ENCODE measurements around the gene RAP2A. TPM values are rescaled to one million over a fixed set of nuclear protein-coding genes. Genes with fewer than 3 reads are reported as not detected.

Gene RAP2A
- total RNA-seq, 1 experiment from 2014 or later, result 48.0 TPM

- DNase-seq, result no peak
- Histone ChIP-seq H3K27me3 (ENCODE audit: control insufficient read depth, insufficient read depth, low read length) (no peaks in the 10 kb centered on the region), H3K4me3 (ENCODE audit: insufficient read depth, low read depth, low read length) (no peak overlapping the region), H3K36me3 (replicated peaks; ENCODE audit: control insufficient read depth, insufficient read depth, low read length) (no peaks in the 10 kb centered on the region)
These were observed 20.7 kb downstream of the RAP2A start for GRCh38 chr13:97454699-97455098.

- Histone ChIP-seq H3K36me3 (replicated peaks; ENCODE audit: control insufficient read depth, insufficient read depth, low read length) (no peaks in the 10 kb centered on the region), H3K4me3 (ENCODE audit: insufficient read depth, low read depth, low read length) (no peak overlapping the region), H3K27me3 (ENCODE audit: control insufficient read depth, insufficient read depth, low read length) (no peaks in the 10 kb centered on the region)
- DNase-seq, result no peak
These were observed 22.1 kb downstream of the RAP2A start for GRCh38 chr13:97456047-97456446.

GRCh38 chr13:97459215-97459777, 25.3 kb downstream of the RAP2A start:
- H3K27me3 ChIP-seq (ENCODE audit: control insufficient read depth, insufficient read depth, low read length), result no peaks in the 10 kb centered on the region
- no peaks in the 10 kb centered on the region for H3K36me3 ChIP-seq (replicated peaks; ENCODE audit: control insufficient read depth, insufficient read depth, low read length)
- no peak overlapping the region for H3K4me3 ChIP-seq (ENCODE audit: insufficient read depth, low read depth, low read length)
- no peak for DNase-seq

- Histone ChIP-seq H3K4me3 (ENCODE audit: insufficient read depth, low read depth, low read length) (no peak overlapping the region), H3K36me3 (replicated peaks; ENCODE audit: control insufficient read depth, insufficient read depth, low read length) (no peaks in the 10 kb centered on the region; the same call in 1 of the 2 replicates), H3K27me3 (ENCODE audit: control insufficient read depth, insufficient read depth, low read length) (no peaks in the 10 kb centered on the region)
- DNase-seq, result no peak
These were observed 26.2 kb downstream of the RAP2A start for GRCh38 chr13:97460004-97460775.

GRCh38 chr13:97460853-97461252, 26.9 kb downstream of the RAP2A start:
- no peak for DNase-seq
- H3K27me3 ChIP-seq (ENCODE audit: control insufficient read depth, insufficient read depth, low read length), result no peaks in the 10 kb centered on the region
- no peak overlapping the region for H3K4me3 ChIP-seq (ENCODE audit: insufficient read depth, low read depth, low read length)
- H3K36me3 ChIP-seq (replicated peaks; ENCODE audit: control insufficient read depth, insufficient read depth, low read length), result no peaks in the 10 kb centered on the region; the same call in 1 of the 2 replicates

GRCh38 chr13:97464561-97464960, 30.6 kb downstream of the RAP2A start:
- Histone ChIP-seq H3K4me3 (ENCODE audit: insufficient read depth, low read depth, low read length) (no peak overlapping the region), H3K27me3 (ENCODE audit: control insufficient read depth, insufficient read depth, low read length) (no peaks in the 10 kb centered on the region), H3K36me3 (replicated peaks; ENCODE audit: control insufficient read depth, insufficient read depth, low read length) (no peaks in the 10 kb centered on the region; the same call in 1 of the 2 replicates)
- no peak for DNase-seq

- Histone ChIP-seq H3K36me3 (replicated peaks; ENCODE audit: control insufficient read depth, insufficient read depth, low read length) (no peaks in the 10 kb centered on the region; the same call in 1 of the 2 replicates), H3K27me3 (ENCODE audit: control insufficient read depth, insufficient read depth, low read length) (no peaks in the 10 kb centered on the region), H3K4me3 (ENCODE audit: insufficient read depth, low read depth, low read length) (no peak overlapping the region)
- no peak for DNase-seq
These were observed 32.8 kb downstream of the RAP2A start for GRCh38 chr13:97466722-97467121.

GRCh38 chr13:97468331-97468730, 34.4 kb downstream of the RAP2A start:
- H3K4me3 ChIP-seq (ENCODE audit: insufficient read depth, low read depth, low read length), result no peak overlapping the region
- no peaks in the 10 kb centered on the region for H3K27me3 ChIP-seq (ENCODE audit: control insufficient read depth, insufficient read depth, low read length)
- H3K36me3 ChIP-seq (replicated peaks; ENCODE audit: control insufficient read depth, insufficient read depth, low read length), result no peaks in the 10 kb centered on the region; the same call in 1 of the 2 replicates
- DNase-seq, result no peak

GRCh38 chr13:97471711-97472110, 37.7 kb downstream of the RAP2A start:
- no peak overlapping the region for H3K4me3 ChIP-seq (ENCODE audit: insufficient read depth, low read depth, low read length)
- H3K36me3 ChIP-seq (replicated peaks; ENCODE audit: control insufficient read depth, insufficient read depth, low read length), result no peaks in the 10 kb centered on the region
- no peaks in the 10 kb centered on the region for H3K27me3 ChIP-seq (ENCODE audit: control insufficient read depth, insufficient read depth, low read length)
- DNase-seq, result no peak

GRCh38 chr13:97474349-97474980, 40.5 kb downstream of the RAP2A start:
- Histone ChIP-seq H3K36me3 (replicated peaks; ENCODE audit: control insufficient read depth, insufficient read depth, low read length) (no peaks in the 10 kb centered on the region), H3K27me3 (ENCODE audit: control insufficient read depth, insufficient read depth, low read length) (no peaks in the 10 kb centered on the region), H3K4me3 (ENCODE audit: insufficient read depth, low read depth, low read length) (no peak overlapping the region)
- no peak for DNase-seq

GRCh38 chr13:97475011-97475410, 41.0 kb downstream of the RAP2A start:
- Histone ChIP-seq H3K4me3 (ENCODE audit: insufficient read depth, low read depth, low read length) (no peak overlapping the region), H3K36me3 (replicated peaks; ENCODE audit: control insufficient read depth, insufficient read depth, low read length) (no peaks in the 10 kb centered on the region), H3K27me3 (ENCODE audit: control insufficient read depth, insufficient read depth, low read length) (no peaks in the 10 kb centered on the region)
- no peak for DNase-seq

- H3K27me3 ChIP-seq (ENCODE audit: control insufficient read depth, insufficient read depth, low read length), result no peaks in the 10 kb centered on the region
- no peaks in the 10 kb centered on the region for H3K36me3 ChIP-seq (replicated peaks; ENCODE audit: control insufficient read depth, insufficient read depth, low read length)
- no peak for DNase-seq
- H3K4me3 ChIP-seq (ENCODE audit: insufficient read depth, low read depth, low read length), result no peak overlapping the region
These were observed 43.9 kb downstream of the RAP2A start for GRCh38 chr13:97477844-97478243.

- DNase-seq, result no peak
- no peak overlapping the region for H3K4me3 ChIP-seq (ENCODE audit: insufficient read depth, low read depth, low read length)
- no peaks in the 10 kb centered on the region for H3K36me3 ChIP-seq (replicated peaks; ENCODE audit: control insufficient read depth, insufficient read depth, low read length)
- no peaks in the 10 kb centered on the region for H3K27me3 ChIP-seq (ENCODE audit: control insufficient read depth, insufficient read depth, low read length)
These were observed 44.3 kb downstream of the RAP2A start for GRCh38 chr13:97478247-97478646.

- Histone ChIP-seq H3K27me3 (ENCODE audit: control insufficient read depth, insufficient read depth, low read length) (no peaks in the 10 kb centered on the region), H3K4me3 (ENCODE audit: insufficient read depth, low read depth, low read length) (no peak overlapping the region), H3K36me3 (replicated peaks; ENCODE audit: control insufficient read depth, insufficient read depth, low read length) (no peaks in the 10 kb centered on the region)
- DNase-seq, result no peak
These were observed 49.5 kb downstream of the RAP2A start for GRCh38 chr13:97483465-97483864.

GRCh38 chr13:97484301-97484700, 50.3 kb downstream of the RAP2A start:
- DNase-seq, result no peak
- Histone ChIP-seq H3K27me3 (ENCODE audit: control insufficient read depth, insufficient read depth, low read length) (no peaks in the 10 kb centered on the region), H3K4me3 (ENCODE audit: insufficient read depth, low read depth, low read length) (no peak overlapping the region), H3K36me3 (replicated peaks; ENCODE audit: control insufficient read depth, insufficient read depth, low read length) (no peaks in the 10 kb centered on the region)

Measured in H7 (cell line).